Stimulated activated naive CD4-positive, alpha-beta T cell (primary cell): ENCODE data around the gene C3orf85.
"Not testable (repeated sequence)": the region's sequence is repeated elsewhere in the genome, so short reads cannot be mapped to it uniquely, and the experiment has no call there.

Source experiments
- DNase-seq, 6 experiments: peaks; one replicate each; lab custom pipeline; 2025; lab: John Stamatoyannopoulos, UW

The C3orf85 gene, protein sequence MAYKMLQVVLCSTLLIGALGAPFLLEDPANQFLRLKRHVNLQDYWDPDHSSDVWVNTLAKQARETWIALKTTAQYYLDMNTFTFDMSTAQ

DNA sequence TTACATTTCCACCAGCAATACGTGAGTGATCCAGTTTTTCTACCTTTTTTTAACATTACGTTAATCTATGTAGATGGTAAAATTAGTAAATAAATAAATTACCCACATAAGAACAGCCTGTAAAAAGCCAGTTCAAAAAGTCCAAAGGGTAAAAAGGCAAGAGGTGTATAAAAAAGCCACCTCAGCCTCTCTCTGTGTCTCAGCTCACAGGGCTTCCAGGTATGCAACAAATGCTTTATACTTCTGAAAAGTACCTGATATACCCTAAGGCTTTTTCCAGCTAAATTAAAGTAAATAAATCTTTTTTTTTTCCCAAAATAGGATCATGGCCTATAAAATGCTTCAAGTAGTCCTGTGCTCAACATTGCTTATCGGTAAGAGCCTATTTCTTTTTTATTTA is at the start of gene C3orf85:
Gene C3orf85 (plus strand): TSS at position 197 of the 400 bp plus-strand sequence. CDS start 129 bp downstream, at position 326.
- DNase-seq, result no peak

DNA sequence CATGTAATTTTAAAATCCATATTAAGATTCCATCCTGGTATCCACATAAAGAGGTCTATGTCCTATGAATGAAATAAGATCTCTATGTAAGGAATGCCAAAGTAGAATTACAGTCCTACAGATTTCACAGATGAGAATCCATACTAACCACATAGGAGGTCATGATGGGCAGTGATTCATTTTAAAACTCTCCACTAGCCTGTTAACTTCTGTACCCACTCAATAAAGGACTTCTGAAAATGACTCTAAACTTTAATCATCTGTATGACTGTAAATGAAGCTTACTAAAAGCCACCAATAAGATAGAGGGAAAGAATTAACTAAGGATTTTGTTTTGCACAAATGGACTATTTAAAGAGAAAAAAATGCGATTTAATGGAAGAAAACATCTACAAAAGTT is 47.3 kb upstream of the C3orf85 start:
- no peak for DNase-seq

DNA sequence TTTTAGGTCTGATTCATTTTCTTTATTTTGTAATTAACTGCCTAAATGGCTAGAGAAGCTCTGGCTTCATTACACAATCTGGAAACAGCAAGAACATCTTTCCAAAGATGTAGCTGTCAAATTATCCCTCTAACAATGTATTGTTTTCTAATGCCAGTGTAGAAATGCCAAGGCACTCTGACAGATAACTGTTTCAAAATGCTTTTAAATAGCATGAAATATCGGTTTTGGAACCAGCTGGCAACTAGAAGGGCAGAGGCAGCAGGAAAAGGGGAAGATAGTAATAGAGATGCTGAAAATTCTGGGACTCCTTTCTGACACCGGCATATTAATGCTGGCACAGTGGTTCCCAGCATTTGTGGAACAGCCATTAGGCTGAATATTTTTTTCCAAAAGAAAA is 44.7 kb upstream of the C3orf85 start:
- no peak for DNase-seq

DNA sequence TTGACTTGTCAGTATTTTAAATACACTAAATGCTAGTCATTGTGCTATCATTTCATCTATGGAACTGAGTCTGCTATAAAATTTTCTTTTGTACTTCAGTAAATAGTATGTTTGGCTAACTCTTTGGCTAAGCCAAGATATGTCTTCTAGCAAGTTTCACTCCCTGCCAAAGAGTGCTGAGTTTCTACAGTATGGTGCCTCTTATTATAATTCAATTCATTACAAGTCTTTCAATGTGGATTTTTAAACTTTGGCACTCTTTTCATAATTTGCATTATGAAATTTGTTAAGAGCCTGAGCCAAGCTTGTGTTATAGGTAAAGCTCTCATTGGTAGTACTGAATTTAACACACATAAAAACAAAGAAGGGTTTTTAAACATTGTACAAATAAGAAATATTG is 43.0 kb upstream of the C3orf85 start:
- no peak for DNase-seq

DNA sequence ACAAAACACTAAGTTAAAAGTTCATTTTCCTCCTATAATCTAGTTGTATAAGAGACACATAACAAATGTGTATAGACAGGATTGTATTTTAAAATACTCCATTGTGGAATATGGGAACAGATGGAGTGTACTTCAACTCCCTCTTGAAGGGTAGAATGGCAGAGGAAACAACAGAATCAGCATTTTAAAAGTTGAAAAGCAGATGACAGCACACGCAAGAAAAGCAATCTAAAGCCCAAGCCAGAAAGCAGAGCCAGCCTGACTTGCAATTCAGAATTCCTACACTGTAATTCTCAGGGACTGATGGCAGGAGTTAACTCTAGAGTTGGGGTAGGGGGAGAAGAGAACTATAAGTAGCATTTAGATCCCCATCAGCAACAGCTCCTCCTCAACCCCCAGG is 41.4 kb upstream of the C3orf85 start:
- no peak for DNase-seq

DNA sequence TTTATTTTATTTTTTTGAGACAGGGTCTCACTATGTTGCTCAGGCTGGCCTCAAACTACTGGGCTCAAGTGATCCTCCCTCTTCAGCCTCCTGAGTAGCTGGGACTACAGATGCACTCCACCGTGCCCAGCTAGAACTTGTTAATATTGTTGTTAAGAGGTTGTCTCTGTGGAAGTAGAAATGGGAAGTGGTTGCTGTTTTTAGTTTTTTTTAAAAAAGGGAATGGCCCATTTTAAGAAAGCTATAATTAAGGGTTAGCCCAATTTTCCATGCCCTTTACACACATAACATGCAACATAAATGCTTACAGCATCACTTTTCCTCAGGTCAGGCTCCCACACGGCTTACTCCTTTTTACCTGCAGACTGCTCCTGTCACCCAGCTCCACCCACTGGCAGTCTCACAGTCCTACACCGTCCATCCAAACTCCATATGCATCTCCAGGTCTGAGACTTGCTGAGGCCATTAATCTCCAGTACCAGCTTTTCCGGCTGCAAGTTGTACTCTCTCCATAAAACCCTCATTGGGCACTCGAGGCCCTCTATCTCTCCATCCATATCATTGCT is 38.4 kb upstream of the C3orf85 start:
- no peak for DNase-seq

DNA sequence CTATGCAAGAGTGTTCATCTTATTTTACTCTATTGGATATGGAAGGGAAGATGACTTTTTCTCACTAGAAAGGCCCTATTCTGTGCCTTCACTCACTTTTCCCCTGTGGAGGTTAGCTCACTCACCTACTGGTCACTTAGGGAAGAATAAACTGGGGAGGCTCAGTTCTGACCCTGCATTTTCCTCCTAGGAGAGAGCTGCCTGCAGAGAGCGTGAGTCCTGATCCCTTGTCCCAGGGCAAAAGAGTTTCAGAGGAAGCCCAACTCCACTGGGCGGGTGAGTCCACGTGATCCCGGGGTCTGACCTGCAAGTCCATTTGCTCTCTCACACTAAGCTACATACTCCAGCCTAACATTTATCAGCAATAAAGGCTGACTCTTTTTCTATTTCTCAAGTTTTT is 26.9 kb upstream of the C3orf85 start:
- no peak for DNase-seq

DNA sequence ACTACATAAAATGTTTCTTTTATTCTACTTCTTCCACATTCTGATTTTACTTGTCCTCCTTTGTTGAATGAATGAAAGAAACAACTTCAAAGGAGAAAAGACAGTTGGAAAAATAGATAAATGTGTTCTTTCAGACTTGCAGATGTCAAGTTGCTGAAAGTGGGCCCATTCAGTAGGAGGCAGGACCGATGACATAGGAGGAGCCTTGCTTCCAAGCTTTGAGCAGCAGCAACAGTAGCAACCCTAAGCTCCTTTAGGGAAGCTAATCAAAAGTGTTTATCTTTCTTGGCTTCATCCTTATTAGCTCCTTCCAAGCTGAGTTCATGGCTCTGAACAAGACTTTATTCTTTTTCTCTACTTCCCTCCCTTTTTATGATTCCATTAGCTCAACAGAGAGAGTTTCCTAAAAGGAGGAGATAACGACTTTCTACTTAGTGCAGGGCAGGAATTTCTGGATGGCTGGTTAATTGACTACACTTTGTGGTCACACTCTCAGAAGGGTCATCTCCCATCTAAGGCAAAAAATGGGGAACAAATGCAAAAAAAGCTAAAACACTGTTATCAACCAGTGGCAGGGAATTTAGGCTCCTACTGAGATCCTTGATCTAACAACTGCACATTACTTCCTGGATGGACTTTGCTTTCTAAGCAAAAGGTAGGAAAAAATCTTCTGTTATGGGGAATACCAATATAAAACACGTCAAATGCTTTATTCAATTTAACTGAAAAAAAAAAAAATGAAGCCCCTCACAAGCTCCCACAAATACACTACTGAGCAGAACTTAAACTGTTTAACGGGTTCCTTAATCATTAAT is 23.4 kb upstream of the C3orf85 start:
- no peak for DNase-seq

DNA sequence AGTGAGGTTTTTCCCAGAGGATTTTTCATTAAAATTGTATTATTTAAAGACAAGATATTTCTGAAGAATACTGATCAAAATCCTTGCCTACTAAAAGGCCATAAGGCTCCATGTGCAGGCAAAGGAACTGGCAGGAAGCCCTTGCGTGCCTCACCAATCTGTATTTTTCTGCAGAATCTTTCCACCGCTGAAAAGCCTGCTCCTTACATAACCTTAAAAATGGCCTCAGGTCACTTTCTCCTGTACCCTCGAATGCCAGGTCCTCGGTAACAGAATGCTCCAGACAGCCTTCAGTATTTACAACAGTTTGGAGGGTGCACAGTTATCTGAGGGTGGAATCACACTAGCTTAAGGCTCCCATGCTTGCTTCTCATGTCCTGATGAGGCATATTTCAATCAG is 21.8 kb upstream of the C3orf85 start:
- DNase-seq, result no peak

DNA sequence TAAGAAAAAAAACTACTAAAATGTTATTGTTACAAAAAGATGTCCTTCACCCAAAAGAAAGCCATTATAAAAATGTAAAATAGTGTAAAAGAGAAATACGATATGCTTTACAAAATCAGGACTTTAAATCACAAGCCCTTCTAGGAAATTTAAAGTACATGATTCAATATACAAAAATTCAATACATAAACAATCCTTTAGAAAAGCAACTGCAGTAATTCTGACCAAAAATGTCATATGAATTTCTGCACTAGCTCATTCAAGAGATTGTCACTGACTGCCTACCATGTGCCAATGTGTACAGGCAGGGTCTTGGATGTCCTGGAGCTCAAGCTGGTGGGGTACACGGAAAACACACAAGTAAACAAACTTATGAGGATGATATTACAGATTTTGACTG is 21.1 kb upstream of the C3orf85 start:
- no peak for DNase-seq

DNA sequence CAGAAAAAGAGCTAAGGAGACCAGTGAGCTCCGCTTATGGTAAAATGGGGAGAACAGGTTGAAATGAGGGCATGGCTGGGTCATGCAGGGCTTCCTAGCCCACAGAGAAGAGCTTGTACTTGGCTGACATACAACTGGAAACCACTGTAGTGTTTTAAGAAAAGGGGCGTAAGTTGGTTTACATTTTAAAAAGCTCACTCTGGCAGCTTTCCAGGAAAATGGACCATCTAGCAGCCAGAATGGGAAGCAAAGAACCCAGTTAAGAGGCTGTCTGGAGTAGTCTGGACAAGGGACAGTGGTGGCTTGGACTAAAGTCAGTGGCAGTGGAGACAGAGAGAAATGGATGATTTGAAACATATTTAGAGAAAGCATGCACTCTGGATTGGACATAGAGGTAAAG is 20.5 kb upstream of the C3orf85 start:
- DNase-seq, result no peak

DNA sequence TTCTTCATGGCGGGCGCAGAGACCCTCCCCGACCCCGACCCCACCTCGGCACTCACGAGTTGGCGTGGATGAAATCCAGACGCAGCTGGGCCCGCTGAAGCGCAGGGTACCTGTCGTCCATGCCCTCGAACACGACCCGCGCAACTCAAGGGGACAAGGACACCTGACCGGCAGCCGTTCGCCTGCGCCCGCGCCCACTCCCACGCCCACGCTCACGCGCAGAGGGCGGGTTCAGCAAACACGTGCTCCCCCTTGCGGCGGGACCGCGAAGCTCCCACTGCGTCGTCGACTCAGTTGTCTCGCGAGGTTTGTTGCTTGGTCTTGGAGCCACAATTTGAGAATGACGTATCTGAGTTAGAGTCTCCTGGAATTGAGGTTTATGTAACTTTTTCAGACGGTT is 18.6 kb upstream of the C3orf85 start, which contains the start of gene MORC1:
Gene MORC1 (minus strand): TSS at position 196 of the 400 bp plus-strand sequence. CDS start 75 bp downstream, at position 121.
- DNase-seq, result no peak

DNA sequence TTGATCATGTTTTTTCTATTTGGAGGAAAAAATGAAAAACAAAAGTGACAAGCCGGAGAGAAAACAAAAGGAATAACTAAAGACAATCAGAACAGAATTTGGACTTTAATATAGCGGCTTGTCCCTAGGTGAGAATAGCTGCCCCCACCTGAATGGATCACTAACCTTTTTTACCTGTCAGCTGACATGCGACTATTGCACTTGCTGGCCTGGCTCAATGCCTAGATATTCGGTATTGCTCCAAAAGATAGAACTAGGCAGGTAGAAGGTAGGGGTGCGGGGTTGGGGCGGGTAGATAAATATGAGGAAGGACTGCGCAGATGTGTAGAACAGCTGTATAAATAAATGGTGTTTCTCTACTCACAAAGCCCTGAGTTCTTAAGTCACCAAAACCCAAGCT is 17.9 kb upstream of the C3orf85 start:
- no peak for DNase-seq

DNA sequence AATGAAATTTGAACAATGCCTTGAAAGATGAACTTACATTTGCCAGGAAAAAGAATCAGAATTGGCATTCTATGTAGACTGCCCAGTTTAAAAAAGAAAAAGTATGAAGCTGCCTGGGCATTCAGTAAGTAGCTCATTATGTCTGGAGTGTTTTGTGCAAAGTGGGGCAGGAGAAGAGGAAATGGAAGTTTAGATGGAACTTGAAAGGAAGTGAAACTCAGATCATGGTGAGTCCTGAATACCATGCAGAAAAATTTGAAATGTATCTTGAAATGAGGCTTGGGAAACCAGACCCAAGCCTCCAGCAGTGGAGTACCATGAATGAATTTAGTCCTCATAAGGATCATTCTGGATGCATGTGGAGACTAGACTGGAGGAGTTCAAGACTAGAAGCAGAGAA is 13.8 kb upstream of the C3orf85 start:
- DNase-seq, result no peak

DNA sequence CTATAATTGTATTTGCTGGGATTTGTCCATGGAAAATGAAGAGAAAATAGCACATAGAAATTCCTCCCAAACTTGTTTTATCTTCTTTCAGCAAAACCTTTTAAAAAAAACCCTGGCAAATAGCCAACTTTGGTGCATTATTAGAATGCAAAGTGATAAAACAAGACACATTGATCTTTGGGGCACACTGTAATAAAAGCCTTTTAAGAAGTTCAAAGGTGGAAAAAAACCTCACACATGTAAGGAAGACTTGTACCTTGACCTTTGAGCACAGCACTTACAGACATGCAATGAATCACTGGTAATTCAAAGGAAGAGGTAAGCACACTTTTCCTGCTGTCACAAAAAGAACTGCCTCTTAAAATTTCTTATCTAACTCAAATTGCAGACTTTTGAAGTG is 10.6 kb upstream of the C3orf85 start:
- DNase-seq, result no peak

DNA sequence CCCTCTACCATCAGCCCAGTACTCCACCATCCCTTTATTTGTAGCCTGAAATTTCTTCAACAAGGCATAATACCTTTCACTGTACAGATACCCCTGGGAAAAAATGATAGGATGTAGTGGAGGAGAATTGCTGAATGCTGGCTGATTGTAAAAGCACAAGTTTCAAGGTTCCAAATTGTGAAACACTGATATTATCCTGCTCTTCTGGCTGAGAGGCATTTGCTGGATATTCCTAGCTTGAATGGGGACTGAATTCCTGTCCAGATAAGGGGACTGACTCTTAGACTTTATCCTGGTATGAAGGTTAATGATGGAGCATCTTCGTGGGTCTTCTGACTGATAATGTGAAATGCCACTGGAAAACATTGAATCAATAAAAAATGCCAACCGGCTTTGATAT is 9.0 kb upstream of the C3orf85 start:
- DNase-seq, result no peak

DNA sequence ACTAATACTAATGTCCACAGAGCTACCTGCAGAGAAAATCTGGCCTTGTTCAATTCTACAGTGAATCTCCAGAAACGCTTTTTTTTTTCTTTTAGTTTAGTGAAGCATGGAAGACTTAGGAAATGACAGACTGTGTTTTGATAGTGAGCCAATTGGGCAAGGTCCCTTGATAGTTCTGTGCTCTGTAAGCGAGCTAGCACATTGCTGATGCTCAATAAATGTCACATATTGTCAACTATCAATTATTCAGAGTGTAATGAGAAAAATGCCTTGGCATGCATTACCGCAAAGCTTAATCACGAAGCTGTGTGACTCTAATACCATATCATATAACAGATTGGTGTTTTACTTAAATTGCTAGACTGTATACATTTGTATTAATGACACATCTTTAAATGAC is 5.2 kb upstream of the C3orf85 start:
- no peak for DNase-seq

DNA sequence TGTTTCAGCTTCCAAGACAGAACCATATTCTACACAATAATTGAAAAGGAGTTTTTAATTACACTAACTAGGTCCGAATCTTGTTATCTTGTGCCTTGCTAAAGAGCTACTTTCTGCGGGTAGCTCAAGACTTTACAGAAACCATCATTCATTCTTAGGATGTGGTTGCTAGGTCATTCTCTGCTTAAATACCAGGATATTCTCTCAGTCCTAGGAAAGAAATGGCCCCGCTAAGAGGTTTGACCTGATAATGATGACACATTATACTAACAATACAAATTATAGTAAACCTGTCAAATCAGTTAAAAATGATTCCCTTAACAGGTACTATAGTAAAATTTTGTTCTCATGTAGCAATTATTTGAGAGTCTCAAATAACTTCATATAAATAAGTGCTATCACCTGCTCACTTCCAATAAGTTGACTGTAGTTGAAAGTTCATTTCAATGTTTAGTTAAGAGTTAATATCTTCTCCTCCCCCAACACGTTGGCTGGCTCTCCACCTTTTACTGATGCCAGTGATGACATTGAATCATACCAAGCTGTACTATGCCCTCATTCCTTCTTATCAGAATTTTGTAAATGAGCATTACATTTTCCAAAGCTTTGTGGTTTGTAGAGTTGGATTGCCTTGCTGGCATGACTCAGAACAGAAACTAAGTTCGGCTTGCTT is 3.6 kb upstream of the C3orf85 start:
- no peak for DNase-seq

DNA sequence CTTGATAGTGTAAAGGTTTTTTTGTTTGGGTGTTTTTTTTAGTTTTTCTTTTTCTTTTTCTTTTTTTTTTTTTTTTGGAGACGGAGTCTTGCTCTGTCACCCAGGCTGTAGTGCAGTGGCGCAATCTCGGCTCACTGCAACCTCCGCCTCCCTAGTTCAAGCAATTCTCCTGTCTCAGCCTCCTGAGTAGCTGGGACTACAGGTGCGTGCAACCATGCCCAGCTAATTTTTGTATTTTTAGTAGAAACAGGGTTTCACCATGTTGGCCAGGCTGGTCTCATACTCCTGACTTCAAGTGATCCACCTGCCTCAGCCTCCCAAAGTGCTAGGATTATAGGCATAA is 3.1 kb upstream of the C3orf85 start:
- DNase-seq, result not testable (repeated sequence)

DNA sequence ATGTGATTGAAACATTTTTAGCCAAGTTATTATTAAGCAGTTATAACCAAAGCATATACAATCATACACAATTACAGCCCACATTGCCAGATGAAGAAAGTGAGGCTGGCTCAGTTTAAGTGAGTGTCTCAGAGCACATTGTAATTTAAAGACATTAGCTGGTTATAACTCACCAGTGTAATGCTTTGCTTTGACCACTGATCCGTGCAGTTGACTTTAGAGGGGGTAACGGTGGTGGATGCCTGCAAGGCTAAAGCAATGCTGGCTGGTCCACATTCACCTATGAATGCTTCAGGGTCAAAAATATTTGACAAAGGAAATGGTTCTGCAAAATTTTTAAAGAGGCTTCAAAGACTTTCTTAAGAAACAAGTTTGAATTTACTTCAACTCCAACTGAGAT is 1.2 kb downstream of the C3orf85 start:
- no peak for DNase-seq

DNA sequence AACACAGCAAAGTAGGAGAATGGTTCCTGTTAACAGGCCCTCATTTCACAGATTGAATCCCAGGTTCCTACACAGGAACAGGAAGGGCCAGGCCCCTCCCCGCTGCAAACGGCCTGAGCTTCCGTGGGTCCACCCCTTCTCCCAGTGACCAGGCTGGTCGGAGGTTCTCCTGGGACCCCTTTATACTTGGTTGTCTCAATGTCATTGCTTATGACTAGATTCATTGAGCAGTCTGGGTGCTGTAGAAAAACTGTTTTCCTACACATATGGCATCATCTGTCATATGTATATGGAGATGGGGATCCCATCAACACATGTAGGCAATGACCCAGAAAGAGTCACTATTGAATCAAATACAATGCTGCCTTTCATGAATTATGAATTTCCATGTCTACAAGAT is 3.8 kb downstream of the C3orf85 start:
- DNase-seq, result no peak

DNA sequence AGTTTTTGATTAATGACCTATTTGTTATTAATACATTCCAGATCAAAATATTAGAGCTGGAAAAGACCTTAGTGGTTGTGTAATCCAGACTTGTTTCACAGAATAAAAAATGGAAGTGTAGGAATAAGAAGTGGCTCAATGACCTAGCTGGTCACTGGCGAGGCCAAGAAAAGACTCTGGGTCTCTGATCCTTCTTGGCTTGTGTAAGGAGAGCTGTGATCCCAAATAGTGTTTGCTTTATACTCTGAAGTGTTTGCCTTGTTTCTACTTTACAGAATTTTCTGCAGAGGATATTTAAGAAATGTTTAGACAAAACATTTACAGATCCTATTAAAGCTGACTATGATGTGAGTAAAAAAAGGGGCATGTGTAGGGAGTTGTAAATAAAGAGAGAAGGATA is 7.1 kb downstream of the C3orf85 start:
- no peak for DNase-seq

DNA sequence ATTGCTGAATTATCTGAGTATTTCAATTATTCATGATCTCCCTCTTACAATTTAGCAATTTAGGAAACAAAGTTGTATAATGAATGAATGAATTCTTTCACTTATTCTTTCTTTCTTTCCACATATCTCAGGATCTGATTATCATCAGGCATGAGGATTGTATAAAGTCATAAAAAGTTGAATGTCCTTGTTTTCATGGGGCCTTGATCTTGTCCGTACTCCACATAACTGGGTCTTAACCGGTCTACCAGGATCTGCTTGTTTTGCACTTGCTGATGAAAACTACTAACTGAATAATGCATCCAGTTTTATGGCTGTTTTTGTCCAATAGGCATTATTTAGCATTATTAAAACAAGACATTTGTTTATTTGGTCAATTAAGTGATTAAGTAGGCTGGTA is 12.6 kb downstream of the C3orf85 start:
- DNase-seq, result no peak
